Trophoblast cell (in vitro differentiated cells and primary cell): ENCODE results near the gene CARF.
A peak's percentile ranks its signal among the peaks of the same experiment; 100 is the strongest.

Experiments
- DNase-seq, 2 donors: peaks; one replicate each; pipeline ENCODE4 v3.0.0-alpha.2; 2016
- H2AFZ ChIP-seq: 2 replicates; pipeline ENCODE4 v1.6.1; 2013; ENCODE audit warnings: low read length, moderate library complexity, mild to moderate bottlenecking; ENCODE audit not compliant: insufficient read depth, poor library complexity
- H2AK5ac ChIP-seq: 2 replicates; pipeline ENCODE4 v1.6.1; 2013; ENCODE audit warnings: mild to moderate bottlenecking, low read length
- H2BK120ac ChIP-seq: 2 replicates; pipeline ENCODE4 v1.6.1; 2013; ENCODE audit warnings: low read length, mild to moderate bottlenecking, moderate library complexity; ENCODE audit not compliant: insufficient read depth, poor library complexity
- H2BK12ac ChIP-seq: 2 replicates; pipeline ENCODE4 v1.6.1; 2013; ENCODE audit warnings: mild to moderate bottlenecking, low read length, moderate library complexity
- H2BK5ac ChIP-seq: 2 replicates; pipeline ENCODE4 v1.6.1; 2013; ENCODE audit warnings: low read length, low read depth, moderate library complexity, mild to moderate bottlenecking; ENCODE audit not compliant: poor library complexity
- H3K14ac ChIP-seq: 2 replicates; pipeline ENCODE4 v1.6.1; 2013; ENCODE audit warnings: mild to moderate bottlenecking, low read length
- H3K18ac ChIP-seq: 2 replicates; pipeline ENCODE4 v1.6.1; 2013; ENCODE audit warnings: mild to moderate bottlenecking, low read length
- H3K23ac ChIP-seq: 2 replicates; pipeline ENCODE4 v1.6.1; 2013; ENCODE audit warnings: low read length
- H3K27ac ChIP-seq: 2 replicates; pipeline ENCODE4 v1.5.1; 2013; ENCODE audit warnings: low read depth, mild to moderate bottlenecking, inconsistent platforms, low read length, moderate library complexity
- H3K27me3 ChIP-seq: 2 replicates; pipeline ENCODE4 v1.6.1; 2013; ENCODE audit warnings: inconsistent platforms, mild to moderate bottlenecking, low read length, moderate library complexity; ENCODE audit not compliant: insufficient read depth
- H3K36me3 ChIP-seq, 2 experiments: 1 replicate in 1 of 2; 2 replicates in 1 of 2; pipeline ENCODE4 v1.6.1; 2013; ENCODE audit warnings: low read length in 2 of 2, mild to moderate bottlenecking in 2 of 2, moderate library complexity in 1 of 2; ENCODE audit not compliant: insufficient read depth in 2 of 2, control insufficient read depth in 1 of 2
- H3K4ac ChIP-seq: 2 replicates; pipeline ENCODE4 v1.6.1; 2013; ENCODE audit warnings: low read depth, mild to moderate bottlenecking, low read length, moderate library complexity
- H3K4me1 ChIP-seq, 2 experiments: 1 replicate in 1 of 2; 2 replicates in 1 of 2; pipeline ENCODE4 v1.6.1; 2013; ENCODE audit warnings: low read length in 2 of 2, mild to moderate bottlenecking in 2 of 2, moderate library complexity in 1 of 2; ENCODE audit not compliant: insufficient read depth in 2 of 2, control insufficient read depth in 1 of 2
- H3K4me2 ChIP-seq: 2 replicates; pipeline ENCODE4 v1.6.1; 2013; ENCODE audit warnings: inconsistent platforms, mild to moderate bottlenecking, low read length, moderate library complexity
- H3K4me3 ChIP-seq: 2 replicates; pipeline ENCODE4 v1.5.1; 2013; ENCODE audit warnings: mild to moderate bottlenecking, low read depth, low read length, inconsistent platforms
- H3K79me1 ChIP-seq: one replicate; pipeline ENCODE4 v1.6.1; 2013; ENCODE audit warnings: low read length
- H3K79me2 ChIP-seq: 2 replicates; pipeline ENCODE4 v1.6.1; 2013; ENCODE audit warnings: low read length, mild to moderate bottlenecking; ENCODE audit not compliant: control insufficient read depth, insufficient read depth, poor library complexity
- H3K9ac ChIP-seq: 2 replicates; pipeline ENCODE4 v1.6.1; 2013; ENCODE audit warnings: mild to moderate bottlenecking, low read length
- H3K9me3 ChIP-seq: 2 replicates; pipeline ENCODE4 v1.6.1; 2013; ENCODE audit warnings: low read depth, mild to moderate bottlenecking, control low read depth, inconsistent platforms, low read length; ENCODE audit not compliant: insufficient read depth
- H4K12ac ChIP-seq: 2 replicates; pipeline ENCODE4 v1.6.1; 2013; ENCODE audit warnings: low read depth, mild to moderate bottlenecking, low read length, moderate library complexity
- H4K8ac ChIP-seq: 2 replicates; pipeline ENCODE4 v1.6.1; 2013; ENCODE audit warnings: low read depth, mild to moderate bottlenecking, low read length, moderate library complexity
- H4K91ac ChIP-seq: one replicate; pipeline ENCODE4 v1.6.1; 2013; ENCODE audit warnings: low read depth, mild to moderate bottlenecking, low read length, moderate library complexity
- WGBS: extraction: QIAGEN DNeasy Blood & Tissue Kit; methylation state at CpG from one replicate; pipeline ENCODE4 v1.1.7; 2013; ENCODE audit warnings: missing lambda C conversion rate; ENCODE audit not compliant: insufficient read length, insufficient coverage; ENCODE audit errors: extremely low coverage; 5-methylcytosine and 5-hydroxymethylcytosine counted together

Gene CARF

GRCh38 chr2:203025592-203025991 is 113.5 kb downstream of the CARF start:
- no peak overlapping the region for H4K12ac ChIP-seq
- H4K8ac ChIP-seq: no peak overlapping the region
- H3K4me2 ChIP-seq: no peak overlapping the region
- H3K14ac ChIP-seq: no peak overlapping the region
- peak in 1 of 2 donors; percentile 55 for DNase-seq
- H3K79me1 ChIP-seq: no peaks in the 10 kb centered on the region
- H2BK120ac ChIP-seq: no peak overlapping the region
- no peaks in the 10 kb centered on the region for H3K79me2 ChIP-seq
- no peak overlapping the region for H4K91ac ChIP-seq
- no peak overlapping the region for H2BK5ac ChIP-seq
- no peak overlapping the region for H2AFZ ChIP-seq
- no peak overlapping the region for H3K27ac ChIP-seq
- no peak overlapping the region for H3K4me3 ChIP-seq
- H3K9ac ChIP-seq: no peak overlapping the region
- no peaks in the 10 kb centered on the region for H3K27me3 ChIP-seq
- H3K4me1 ChIP-seq: no peaks in the 10 kb centered on the region
- no peak overlapping the region for H3K18ac ChIP-seq
- no peaks in the 10 kb centered on the region for H3K9me3 ChIP-seq
- no peak overlapping the region for H3K4ac ChIP-seq
- H3K36me3 ChIP-seq: no peaks in the 10 kb centered on the region
- no peak overlapping the region for H2AK5ac ChIP-seq
- H3K23ac ChIP-seq: no peak overlapping the region
- H2BK12ac ChIP-seq: no peak overlapping the region

GRCh38 chr2:203030545-203030944 is 118.5 kb downstream of the CARF start:
- H3K36me3 ChIP-seq: no peaks in the 10 kb centered on the region
- H3K27ac ChIP-seq: no peak overlapping the region
- no peak overlapping the region for H2BK120ac ChIP-seq
- WGBS: no CpG with 5 or more reads among the region's 2 CpGs
- H2BK5ac ChIP-seq: no peak overlapping the region
- no peak overlapping the region for H3K23ac ChIP-seq
- H4K12ac ChIP-seq: no peak overlapping the region
- no peaks in the 10 kb centered on the region for H3K79me2 ChIP-seq
- H3K4ac ChIP-seq: no peak overlapping the region
- H3K4me3 ChIP-seq: no peak overlapping the region
- no peak overlapping the region for H3K14ac ChIP-seq
- no peak overlapping the region for H4K91ac ChIP-seq
- no peaks in the 10 kb centered on the region for H3K9me3 ChIP-seq
- H3K79me1 ChIP-seq: no peaks in the 10 kb centered on the region
- no peak for DNase-seq
- no peak overlapping the region for H3K18ac ChIP-seq
- no peak overlapping the region for H2AK5ac ChIP-seq
- no peaks in the 10 kb centered on the region for H3K4me1 ChIP-seq
- no peak overlapping the region for H2BK12ac ChIP-seq
- H4K8ac ChIP-seq: no peak overlapping the region
- H3K9ac ChIP-seq: no peak overlapping the region
- no peak overlapping the region for H2AFZ ChIP-seq
- no peaks in the 10 kb centered on the region for H3K27me3 ChIP-seq
- no peak overlapping the region for H3K4me2 ChIP-seq

GRCh38 chr2:203030991-203031390 is 118.9 kb downstream of the CARF start:
- H2AFZ ChIP-seq: no peak overlapping the region
- no peaks in the 10 kb centered on the region for H3K79me2 ChIP-seq
- no peaks in the 10 kb centered on the region for H3K79me1 ChIP-seq
- H3K4me2 ChIP-seq: no peak overlapping the region
- no peak overlapping the region for H3K18ac ChIP-seq
- H3K9me3 ChIP-seq: no peaks in the 10 kb centered on the region
- no peak overlapping the region for H3K4ac ChIP-seq
- peak in 1 of 2 donors; percentile 37 for DNase-seq
- H3K27ac ChIP-seq: no peak overlapping the region
- H3K4me1 ChIP-seq: no peaks in the 10 kb centered on the region
- no peak overlapping the region for H2BK5ac ChIP-seq
- no peak overlapping the region for H4K91ac ChIP-seq
- H3K27me3 ChIP-seq: no peaks in the 10 kb centered on the region
- no peaks in the 10 kb centered on the region for H3K36me3 ChIP-seq
- no peak overlapping the region for H3K14ac ChIP-seq
- no CpG with 5 or more reads among the region's 5 CpGs for WGBS
- no peak overlapping the region for H3K4me3 ChIP-seq
- H2BK12ac ChIP-seq: no peak overlapping the region
- H3K23ac ChIP-seq: no peak overlapping the region
- H3K9ac ChIP-seq: no peak overlapping the region
- H4K12ac ChIP-seq: no peak overlapping the region
- H4K8ac ChIP-seq: no peak overlapping the region
- H2BK120ac ChIP-seq: no peak overlapping the region
- H2AK5ac ChIP-seq: no peak overlapping the region

GRCh38 chr2:203033395-203033794 is 121.3 kb downstream of the CARF start:
- Histone ChIP-seq H4K91ac (no peak overlapping the region), H3K4me1 (no peaks in the 10 kb centered on the region), H2BK12ac (no peak overlapping the region), H3K36me3 (no peaks in the 10 kb centered on the region), H2AFZ (no peak overlapping the region), H3K4me3 (no peak overlapping the region), H3K4me2 (no peak overlapping the region), H3K27me3 (no peaks in the 10 kb centered on the region), H4K8ac (no peak overlapping the region), H4K12ac (no peak overlapping the region), H3K9me3 (no peaks in the 10 kb centered on the region), H3K4ac (no peak overlapping the region), H3K9ac (no peak overlapping the region), H2BK120ac (no peak overlapping the region), H2AK5ac (no peak overlapping the region), H2BK5ac (no peak overlapping the region), H3K14ac (no peak overlapping the region), H3K23ac (no peak overlapping the region), H3K18ac (no peak overlapping the region), H3K79me1 (no peaks in the 10 kb centered on the region), H3K27ac (no peak overlapping the region), H3K79me2 (no peaks in the 10 kb centered on the region)
- DNase-seq: no peak
